PC-9 (cell line): ENCODE results near the gene MARVELD2.

Experiments
- EZH2 ChIP-seq: fragments of 200-600 bp; sonication (generic); IDR thresholded peaks from 2 replicates; pipeline ENCODE4 v1.8.0; 2017; ENCODE audit warnings: antibody characterized with exemption, low read depth
- TF ChIP-seq, protein P1 (sequence below): fragments of 200-600 bp; sonication (generic); conservative IDR thresholded peaks from 2 replicates; pipeline ENCODE4 v1.6.1; 2017; ENCODE audit warnings: mixed run types, antibody characterized with exemption, mild to moderate bottlenecking, moderate library complexity

DNA sequence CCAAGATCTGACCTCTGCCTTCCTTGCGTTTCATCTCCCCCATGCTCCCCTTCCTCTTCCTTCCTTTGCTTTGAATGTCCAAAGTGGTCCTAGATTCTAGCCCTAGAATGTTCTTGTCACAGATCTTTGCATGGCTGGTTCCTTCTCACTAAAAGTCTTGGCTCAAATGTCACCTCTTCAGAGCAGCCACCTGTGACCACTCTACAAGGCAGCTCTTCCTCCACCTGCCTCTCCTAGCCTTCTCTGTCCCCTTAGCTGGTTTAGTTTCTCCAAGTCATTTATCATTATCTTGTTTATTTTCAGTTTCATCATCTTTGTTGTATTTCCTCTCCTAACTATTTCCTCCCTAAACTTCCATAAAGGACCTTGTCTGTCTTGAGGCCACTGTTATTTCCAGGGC lies 70.6 kb downstream of the MARVELD2 start:
- TF ChIP-seq, protein P1, sequence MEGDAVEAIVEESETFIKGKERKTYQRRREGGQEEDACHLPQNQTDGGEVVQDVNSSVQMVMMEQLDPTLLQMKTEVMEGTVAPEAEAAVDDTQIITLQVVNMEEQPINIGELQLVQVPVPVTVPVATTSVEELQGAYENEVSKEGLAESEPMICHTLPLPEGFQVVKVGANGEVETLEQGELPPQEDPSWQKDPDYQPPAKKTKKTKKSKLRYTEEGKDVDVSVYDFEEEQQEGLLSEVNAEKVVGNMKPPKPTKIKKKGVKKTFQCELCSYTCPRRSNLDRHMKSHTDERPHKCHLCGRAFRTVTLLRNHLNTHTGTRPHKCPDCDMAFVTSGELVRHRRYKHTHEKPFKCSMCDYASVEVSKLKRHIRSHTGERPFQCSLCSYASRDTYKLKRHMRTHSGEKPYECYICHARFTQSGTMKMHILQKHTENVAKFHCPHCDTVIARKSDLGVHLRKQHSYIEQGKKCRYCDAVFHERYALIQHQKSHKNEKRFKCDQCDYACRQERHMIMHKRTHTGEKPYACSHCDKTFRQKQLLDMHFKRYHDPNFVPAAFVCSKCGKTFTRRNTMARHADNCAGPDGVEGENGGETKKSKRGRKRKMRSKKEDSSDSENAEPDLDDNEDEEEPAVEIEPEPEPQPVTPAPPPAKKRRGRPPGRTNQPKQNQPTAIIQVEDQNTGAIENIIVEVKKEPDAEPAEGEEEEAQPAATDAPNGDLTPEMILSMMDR: no peak
- TF ChIP-seq EZH2: no peak
